GM12892 (cell line): ENCODE data around the gene ZNF280B.

ENCODE experiments used
- POLR2A ChIP-seq: IDR thresholded peaks from 2 replicates; pipeline ENCODE4 v1.6.1; 2011; ENCODE audit warnings: low read depth, low read length, control low read depth
- POLR2AphosphoS5 ChIP-seq: IDR thresholded peaks from 2 replicates; pipeline ENCODE4 v1.6.1; 2011; ENCODE audit warnings: low read depth, low read length, control low read depth

- TF ChIP-seq POLR2A = no peak
- no peak for TF ChIP-seq POLR2AphosphoS5
Observed at GRCh38 chr22:22534604-22535415, 26.3 kb upstream of the ZNF280B start.
